RCC 7860 (cell line): ENCODE results near the gene DDX51.
"Not testable (repeated sequence)": the region's sequence is repeated elsewhere in the genome, so short reads cannot be mapped to it uniquely, and the experiment has no call there.

ENCODE experiments used
- DNase-seq: peaks from one replicate; pipeline ENCODE4 v3.0.0-alpha.2; 2015; ENCODE audit warnings: low spot score
- FAIRE-seq: peaks from 2 replicates; lab custom pipeline; 2012; peaks lifted over from hg19 to GRCh38; lab: Jason Lieb, UNC

Gene DDX51

GRCh38 chr12:132155771-132156572 lies 11.9 kb upstream of the DDX51 start:
- FAIRE-seq: no peak
- DNase-seq: no peak

GRCh38 chr12:132154941-132155770 lies 11.0 kb upstream of the DDX51 start:
- DNase-seq (no peak), FAIRE-seq (no peak)

DNA sequence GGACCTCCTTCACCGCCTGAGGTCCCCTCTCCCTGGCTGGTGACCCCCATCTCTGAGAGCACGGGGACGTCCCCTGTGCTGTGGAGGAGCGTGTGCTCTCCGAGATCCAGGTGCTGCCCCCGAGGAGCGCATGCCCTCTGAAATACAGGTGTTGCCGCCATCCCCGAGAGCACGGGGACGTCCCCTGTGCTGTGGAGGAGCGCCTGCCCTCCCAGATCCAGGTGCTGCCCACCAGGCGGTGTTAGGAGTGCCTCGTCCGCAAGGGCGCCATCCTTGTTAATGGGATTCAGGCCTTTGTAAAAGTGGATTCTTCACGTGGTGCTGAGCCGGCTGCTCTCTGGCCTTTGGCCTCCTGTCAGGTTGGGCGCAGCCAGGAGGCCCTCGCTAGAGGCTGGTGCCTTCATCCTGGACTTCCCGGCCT lies 10.2 kb upstream of the DDX51 start:
- no peak for DNase-seq
- no peak for FAIRE-seq

- DNase-seq (peak; percentile 52), FAIRE-seq (no peak)
These were observed 9.6 kb upstream of the DDX51 start for GRCh38 chr12:132153501-132154340.

GRCh38 chr12:132152953-132153352 lies 8.8 kb upstream of the DDX51 start:
- no peak for DNase-seq
- no peak for FAIRE-seq

DNA sequence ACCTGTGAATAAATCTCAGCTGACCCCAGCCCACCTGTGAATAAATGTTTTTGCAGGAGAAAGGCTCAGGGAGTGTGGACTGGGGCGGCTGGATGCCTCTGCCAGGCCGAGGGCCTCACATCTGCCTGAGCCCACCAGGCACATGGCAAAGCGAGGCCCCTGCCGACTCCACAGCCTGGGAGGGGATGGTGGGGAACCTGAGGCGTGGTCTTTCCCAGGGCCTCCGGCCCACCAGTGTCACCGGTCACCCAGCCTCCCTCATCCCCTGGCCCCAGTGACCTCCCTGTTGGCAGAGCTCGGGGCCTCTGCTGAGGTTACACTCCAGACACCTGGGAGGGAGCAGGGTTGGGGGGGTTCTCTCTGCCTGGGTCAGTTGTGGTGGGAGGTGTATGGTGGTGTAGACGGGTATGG lies 8.3 kb upstream of the DDX51 start:
- DNase-seq: no peak

GRCh38 chr12:132151766-132152410 lies 7.8 kb upstream of the DDX51 start:
- FAIRE-seq (no peak), DNase-seq (no peak)

More for the DNA sequence above, 8.3 kb upstream of the DDX51 start:
- no peak for FAIRE-seq

GRCh38 chr12:132151145-132151765 lies 7.1 kb upstream of the DDX51 start:
- no peak for DNase-seq
- no peak for FAIRE-seq

DNA sequence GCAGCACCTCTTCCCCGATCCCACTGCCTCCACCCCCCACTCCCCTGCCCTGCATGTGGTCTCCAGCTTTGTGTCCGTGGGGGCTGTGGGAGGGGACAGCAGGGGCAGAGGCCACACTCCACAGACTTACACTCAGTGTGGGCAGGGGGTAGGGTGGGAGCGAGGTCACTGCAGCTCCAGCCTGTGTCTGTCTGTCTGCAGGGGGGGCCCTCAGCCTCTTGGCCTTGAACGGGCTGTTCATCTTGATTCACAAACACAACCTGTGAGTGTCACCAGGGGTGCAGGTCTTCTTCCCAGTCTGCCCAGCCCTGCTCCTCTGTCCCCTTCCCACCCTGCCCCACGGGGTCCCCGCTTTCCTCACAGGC lies 6.6 kb upstream of the DDX51 start:
- DNase-seq (no peak), FAIRE-seq (no peak)

- DNase-seq, FAIRE-seq: not testable (repeated sequence)
These were observed 5.4 kb upstream of the DDX51 start for GRCh38 chr12:132149526-132149925.

GRCh38 chr12:132148368-132149045 lies 4.4 kb upstream of the DDX51 start:
- FAIRE-seq (no peak), DNase-seq (no peak)

DNA sequence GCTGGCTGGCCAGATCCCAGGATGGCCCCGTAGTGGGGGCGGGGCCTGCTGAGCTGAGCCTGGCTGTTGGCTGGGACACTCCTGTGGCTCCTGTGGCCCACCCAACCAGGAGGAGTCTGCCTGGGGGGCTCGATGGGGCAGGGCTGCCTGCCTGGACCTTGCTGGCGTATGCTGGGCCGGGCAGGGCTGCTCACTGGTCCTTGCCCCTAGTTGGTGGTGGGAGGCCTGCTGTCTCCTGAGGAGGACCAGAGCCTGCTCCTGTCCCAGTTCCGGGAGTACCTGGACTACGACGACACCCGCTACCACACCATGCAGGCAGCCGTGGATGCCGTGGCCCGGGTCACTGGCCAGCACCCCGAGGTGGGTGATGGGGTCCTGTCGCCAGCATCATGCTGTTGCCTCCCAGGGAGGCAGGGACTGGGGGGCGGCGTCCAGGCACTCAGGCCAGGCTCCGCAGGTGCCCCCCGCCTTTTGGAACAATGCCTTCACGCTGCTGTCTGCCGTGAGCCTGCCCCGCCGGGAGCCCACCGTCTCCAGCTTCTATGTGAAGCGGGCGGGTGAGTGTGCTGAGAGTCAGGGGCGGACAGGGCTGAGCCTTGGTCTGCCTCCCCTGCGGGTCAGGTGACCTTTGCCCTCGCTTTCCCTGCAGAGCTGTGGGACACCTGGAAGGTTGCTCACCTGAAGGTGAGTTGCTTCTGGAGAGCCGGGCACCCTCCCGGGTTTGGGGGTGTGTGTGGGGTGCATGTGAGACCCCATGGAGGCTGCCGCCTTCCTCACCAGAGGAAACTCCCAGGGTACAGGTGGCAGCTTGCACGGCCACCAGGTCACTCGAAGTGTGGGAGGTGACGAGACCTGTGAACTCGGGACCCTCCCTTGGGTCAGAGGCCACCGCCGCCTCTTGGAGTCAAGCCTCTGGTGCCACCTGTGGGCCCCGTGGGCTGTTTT lies 3.6 kb upstream of the DDX51 start:
- FAIRE-seq: no peak
- DNase-seq: no peak

DNA sequence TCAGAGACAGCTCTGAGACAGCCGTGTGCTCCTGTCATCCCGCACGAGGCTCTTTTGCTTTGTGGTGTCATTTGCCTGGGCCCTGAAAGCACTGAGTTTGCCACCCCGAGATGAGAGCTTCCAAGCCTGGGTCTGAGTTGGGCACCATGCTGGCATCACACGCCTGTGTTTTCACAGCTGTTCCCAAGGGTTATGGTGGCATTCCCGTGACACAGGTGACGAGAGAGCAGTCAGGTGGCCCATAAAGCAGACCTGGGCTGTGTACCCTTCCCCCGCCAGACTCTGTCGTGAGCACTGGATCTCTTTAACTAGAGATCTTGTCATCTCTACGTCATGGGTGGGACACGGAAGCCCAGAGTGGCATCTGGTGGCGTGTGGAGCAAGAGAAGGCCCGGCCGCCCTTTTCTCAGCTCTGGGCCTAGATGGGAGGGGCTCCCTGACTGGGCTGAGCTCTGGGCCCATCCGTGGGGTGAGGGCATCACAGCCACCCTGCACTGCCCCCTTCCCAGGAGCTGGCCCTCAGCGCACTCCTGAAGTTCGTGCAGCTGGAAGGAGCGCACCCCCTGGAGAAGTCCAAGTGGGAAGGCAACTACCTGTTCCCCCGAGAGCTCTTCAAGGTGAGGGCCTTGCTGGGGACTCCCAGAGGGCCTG lies 2.8 kb upstream of the DDX51 start:
- no peak for FAIRE-seq
- DNase-seq: no peak

DNA sequence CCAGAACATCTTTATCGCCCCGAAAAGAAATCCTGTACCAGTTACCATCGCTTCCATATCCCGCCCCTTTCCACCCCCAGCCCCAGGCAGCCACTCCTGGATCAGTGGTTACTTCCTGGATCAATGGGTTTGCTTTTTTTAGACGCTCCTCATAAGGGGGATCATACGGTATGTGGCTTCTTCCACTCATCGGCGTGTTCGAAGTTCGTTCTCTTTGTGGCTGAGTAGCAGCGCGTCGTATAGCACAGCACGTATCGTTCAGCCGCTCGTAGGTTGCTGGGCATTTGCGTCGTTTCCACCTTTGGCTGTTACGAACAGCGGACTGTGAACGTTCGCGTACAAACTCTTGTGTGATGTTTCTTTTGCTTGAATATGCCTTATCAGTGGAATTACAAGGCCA lies 2.0 kb upstream of the DDX51 start:
- FAIRE-seq: no peak
- no peak for DNase-seq

- DNase-seq (no peak), FAIRE-seq (no peak)
These were observed 1.2 kb upstream of the DDX51 start for GRCh38 chr12:132145334-132145733.

GRCh38 chr12:132144810-132145168 lies 670 bp upstream of the DDX51 start:
- FAIRE-seq (no peak), DNase-seq (no peak)

DNA sequence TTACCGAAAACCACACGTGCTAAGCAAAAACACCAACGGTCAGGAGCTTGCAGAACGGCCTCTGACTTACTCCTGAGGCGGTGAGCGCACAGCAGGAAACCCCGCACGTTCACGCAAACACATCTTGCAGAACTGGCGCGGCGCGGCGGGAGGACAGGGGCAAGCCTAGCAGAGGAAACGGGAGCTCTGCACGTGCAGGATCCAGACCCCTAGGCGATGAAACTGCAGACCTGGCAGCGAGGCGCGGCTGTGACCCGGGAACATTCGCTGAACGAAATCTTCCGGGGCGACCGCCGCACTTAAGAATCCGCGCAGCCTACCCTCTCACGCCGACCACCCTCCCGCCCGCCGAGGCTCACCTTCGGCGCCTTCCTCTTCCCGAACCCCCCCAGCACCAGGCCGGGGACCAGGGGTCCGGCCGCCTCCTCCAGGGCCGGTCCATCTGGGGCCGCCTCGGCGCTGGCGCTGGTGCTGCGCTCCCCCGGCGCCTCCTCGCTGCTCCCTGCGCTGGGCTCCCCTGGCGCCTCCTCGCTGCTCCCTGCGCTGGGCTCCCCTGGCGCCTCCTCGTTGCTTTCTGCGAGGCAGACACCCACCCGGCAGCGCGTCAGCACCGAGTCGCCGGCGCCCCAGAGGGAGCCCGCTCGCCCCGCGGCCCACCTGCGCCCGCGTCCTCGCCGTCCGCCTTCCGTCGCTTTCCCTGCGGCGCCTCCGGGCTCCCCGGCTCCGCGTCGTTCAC lies 615 bp downstream of the DDX51 start:
- FAIRE-seq: no peak
- DNase-seq: no peak
